Stimulated activated CD4-positive, alpha-beta T cell treated with anti-CD3 and anti-CD28 coated beads, Interleukin-2, amount 100 ng/mL, for 48 hours (primary cell): ENCODE measurements around the gene ZNF48.

Source experiments
- DNase-seq, 2 donors: peaks; one replicate each; pipeline ENCODE4 v3.0.0-alpha.2; 2020

ZNF48 gene

GRCh38 chr16:30407804-30408534 lies 12.7 kb downstream of the ZNF48 start:
- DNase-seq: no peak

- peak; percentile 92 to 96 for DNase-seq
Measured at GRCh38 chr16:30409125-30410060, 14.2 kb downstream of the ZNF48 start.

GRCh38 chr16:30413112-30413806 lies 18.0 kb downstream of the ZNF48 start:
- no peak for DNase-seq

DNA sequence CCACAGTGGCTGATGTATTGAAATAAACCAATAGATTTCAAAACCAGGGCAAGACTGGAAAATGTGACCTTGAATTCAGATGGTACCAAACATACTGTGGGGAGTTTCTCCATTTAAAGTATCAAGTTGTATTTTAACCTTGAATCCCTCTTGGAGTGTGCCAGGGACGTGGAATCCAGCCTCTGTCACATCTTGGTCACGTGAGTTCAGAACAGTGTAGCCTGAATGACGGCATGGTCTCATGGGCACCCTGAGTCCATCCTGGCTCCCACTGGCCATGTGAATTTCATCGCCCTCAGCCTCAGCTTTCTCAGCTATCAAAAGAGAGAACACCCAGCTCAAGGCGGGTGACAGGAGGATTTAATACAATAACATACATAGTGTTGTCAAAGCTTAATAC lies 18.9 kb downstream of the ZNF48 start:
- no peak for DNase-seq

DNA sequence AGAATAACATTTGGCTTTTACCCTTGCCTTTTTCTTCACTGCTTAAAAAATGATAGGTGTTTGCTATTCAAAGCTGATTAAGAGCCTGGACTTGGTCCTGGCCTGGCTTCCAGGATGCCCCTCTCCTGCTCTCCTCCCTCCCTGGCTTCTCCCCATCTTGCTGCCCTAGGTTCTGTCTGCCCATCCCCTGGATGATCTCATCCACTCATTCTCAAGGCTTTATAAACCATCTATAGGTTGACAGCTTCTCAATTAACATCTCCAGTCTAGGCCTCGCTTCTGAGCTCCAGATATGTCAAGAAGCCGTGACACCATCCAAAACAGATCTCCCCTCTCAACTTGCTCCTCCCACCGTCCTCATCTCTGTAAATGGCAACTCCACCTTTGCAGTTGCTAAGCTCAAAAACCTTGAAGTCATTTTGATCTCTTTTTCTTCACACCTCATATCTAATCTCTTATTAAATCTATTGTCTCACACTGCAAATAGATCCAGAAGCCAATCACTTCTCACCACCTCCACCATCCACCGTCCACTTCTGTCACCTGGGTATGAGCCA lies 20.9 kb downstream of the ZNF48 start:
- DNase-seq: no peak

GRCh38 chr16:30416624-30417528 lies 21.7 kb downstream of the ZNF48 start:
- DNase-seq: no peak

DNA sequence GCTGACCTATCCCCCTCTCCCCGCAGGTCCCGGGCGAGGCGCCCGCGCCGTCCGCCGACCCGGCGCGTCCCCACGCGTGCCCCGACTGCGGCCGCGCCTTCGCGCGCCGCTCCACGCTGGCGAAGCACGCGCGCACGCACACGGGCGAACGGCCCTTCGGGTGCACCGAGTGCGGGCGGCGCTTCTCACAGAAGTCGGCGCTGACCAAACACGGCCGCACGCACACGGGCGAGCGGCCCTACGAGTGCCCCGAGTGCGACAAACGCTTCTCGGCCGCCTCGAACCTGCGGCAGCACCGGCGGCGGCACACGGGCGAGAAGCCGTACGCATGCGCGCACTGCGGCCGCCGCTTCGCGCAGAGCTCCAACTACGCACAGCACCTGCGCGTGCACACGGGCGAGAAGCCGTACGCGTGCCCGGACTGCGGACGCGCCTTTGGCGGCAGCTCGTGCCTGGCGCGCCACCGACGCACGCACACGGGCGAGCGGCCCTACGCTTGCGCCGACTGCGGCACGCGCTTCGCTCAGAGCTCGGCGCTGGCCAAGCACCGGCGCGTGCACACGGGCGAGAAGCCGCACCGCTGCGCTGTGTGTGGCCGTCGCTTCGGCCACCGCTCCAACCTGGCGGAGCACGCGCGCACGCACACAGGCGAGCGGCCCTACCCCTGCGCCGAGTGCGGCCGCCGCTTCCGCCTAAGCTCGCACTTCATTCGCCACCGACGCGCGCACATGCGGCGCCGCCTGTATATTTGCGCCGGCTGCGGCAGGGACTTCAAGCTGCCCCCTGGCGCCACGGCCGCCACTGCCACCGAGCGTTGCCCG lies 22.5 kb downstream of the ZNF48 start:
- peak; percentile 77 to 80 for DNase-seq

- no peak for DNase-seq
Measured at GRCh38 chr16:30418350-30419181, 23.3 kb downstream of the ZNF48 start.

DNA sequence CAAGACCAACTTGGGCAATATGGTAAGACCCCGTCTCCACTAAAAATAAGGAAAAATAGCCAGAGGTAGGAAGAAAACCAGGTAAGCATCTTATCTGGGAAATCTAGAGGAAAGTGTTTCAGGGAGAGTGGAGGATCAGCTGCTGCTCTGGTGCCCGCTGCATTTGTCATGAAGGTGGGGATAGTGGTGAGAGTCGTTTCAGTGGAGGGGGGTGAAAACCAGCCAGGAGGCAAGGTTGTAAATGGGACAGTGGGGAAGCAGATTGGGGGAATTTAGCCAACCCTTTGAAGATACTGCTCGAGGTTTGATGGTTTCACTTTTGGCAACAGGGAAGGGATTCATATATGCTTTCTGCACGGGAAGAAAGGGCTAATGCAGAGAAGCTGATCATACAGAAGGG lies 25.8 kb downstream of the ZNF48 start:
- DNase-seq: no peak

DNA sequence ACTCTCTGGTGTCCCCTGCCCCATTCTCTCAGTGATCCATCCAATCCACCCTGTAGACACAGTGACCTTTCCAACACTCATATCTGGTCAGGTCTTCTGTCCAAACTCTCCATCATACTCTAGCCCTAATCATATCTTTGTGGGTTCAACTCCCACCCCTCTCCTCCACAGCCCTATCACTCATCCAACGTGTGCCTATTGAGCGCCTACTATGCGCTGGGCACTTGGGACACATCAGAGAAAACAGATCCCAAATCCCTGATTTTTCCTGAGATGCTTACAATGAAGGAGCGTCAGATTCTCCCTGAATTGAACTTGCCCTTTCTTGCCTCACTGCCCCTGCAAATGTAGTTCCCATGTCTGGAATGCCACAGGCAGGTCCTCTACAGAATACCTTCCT lies 32.8 kb downstream of the ZNF48 start:
- DNase-seq: no peak

- no peak for DNase-seq
Measured at GRCh38 chr16:30429418-30429677, 34.1 kb downstream of the ZNF48 start.

- DNase-seq: peak; percentile 90 to 93
Measured at GRCh38 chr16:30429678-30430427, 34.6 kb downstream of the ZNF48 start, which contains the start of gene DCTPP1. Gene DCTPP1, minus strand, starts transcription at chr16:30430030. Its CDS starts 50 bp downstream, at chr16:30429980.

DNA sequence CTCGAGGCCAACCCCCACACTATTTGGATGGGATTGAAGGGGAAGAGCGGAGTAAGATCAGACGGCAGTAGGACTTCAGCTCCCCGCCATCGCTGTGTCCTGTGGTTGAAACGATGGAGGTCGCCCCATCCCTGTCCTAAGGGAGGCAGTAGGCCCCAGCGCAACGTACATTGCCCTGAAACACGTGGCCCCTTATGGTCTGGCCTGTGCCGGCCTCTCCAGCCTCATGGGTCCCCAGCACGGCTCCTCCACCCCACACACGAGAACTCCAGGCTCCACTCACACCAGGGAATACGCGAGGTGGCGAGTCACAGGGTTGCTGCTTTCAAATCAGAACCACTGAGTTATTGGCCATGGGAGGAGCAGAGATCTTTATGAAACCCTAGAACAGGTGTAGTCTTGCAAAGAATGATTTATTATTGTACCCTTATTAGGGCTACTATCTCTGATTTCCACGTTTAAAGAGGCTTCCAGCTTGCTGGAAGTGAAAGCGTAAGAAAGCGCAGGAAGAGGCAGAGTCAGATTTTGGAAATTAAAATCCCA lies 35.3 kb downstream of the ZNF48 start:
- no peak for DNase-seq

DNA sequence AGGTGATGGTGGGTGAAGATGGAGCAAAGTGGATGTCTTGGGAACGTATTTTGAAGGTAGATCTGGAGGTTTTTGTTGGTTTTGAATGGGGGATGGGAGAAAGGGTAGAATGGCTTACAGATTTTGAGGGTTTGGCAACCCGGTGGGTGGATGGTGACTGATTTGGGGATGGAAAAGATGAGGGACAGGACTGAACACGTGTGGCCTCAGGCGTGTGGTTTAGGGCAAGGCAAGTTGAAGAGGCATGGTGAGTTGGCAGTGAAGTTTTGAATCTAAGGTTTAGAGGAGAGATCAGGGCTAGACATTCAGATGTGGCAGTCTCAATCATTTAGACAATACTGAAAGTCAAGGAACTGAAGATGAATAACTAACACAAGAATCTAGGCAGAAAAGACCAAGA lies 39.6 kb downstream of the ZNF48 start:
- DNase-seq: peak; percentile 61 to 65

DNA sequence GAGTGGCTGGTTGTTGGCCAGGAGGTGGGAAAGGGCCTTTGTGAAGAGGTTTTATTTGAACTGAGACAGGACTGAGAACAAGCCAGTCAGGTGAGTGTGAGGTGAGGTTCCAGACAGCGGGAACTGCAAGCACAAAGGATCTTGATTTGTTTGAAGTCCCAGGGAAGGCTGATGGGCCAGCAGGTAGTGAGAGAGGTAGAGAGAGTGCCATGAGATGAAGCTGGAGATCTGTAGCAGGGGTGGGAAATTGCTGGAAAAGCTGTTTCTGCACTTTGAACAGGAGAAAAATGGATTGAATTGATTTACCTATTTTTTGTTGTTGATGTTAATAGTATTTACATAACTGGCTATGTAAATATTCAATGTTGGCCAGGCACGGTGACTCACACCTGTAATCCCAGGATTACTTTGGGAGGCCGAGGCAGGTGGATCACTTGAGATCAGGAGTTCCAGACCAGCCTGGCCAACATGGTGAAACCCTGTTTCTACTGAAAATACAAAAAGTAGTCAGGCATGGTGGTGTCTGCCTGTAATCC lies 42.4 kb downstream of the ZNF48 start:
- DNase-seq: no peak

GRCh38 chr16:30438835-30439234 lies 43.6 kb downstream of the ZNF48 start:
- DNase-seq: no peak

- DNase-seq: no peak
Measured at GRCh38 chr16:30439720-30440348, 44.6 kb downstream of the ZNF48 start.

DNA sequence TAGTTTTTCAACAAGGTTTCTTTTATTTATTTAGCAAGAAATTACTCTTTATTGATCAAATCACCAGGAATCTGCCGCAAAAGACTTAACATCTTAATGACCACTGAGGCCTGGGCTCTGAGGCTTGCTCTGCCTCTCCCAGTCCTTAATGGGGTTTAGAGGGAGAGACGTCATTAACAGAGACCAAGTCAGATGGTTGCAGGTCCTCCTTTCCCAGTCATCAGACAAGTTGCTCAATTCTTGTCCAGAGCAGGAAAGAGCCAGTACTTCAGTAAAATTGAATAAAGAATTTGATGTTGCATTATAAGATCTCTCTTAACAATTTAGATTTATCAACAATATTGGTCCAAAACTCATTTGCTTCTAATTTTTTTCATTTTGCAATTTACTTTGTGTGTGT lies 48.4 kb downstream of the ZNF48 start:
- no peak for DNase-seq
